ENCODE measurements around the gene SMPD4.
"Not testable (repeated sequence)": the region's sequence is repeated elsewhere in the genome, so short reads cannot be mapped to it uniquely, and the experiment has no call there.

SMPD4 gene

DNA sequence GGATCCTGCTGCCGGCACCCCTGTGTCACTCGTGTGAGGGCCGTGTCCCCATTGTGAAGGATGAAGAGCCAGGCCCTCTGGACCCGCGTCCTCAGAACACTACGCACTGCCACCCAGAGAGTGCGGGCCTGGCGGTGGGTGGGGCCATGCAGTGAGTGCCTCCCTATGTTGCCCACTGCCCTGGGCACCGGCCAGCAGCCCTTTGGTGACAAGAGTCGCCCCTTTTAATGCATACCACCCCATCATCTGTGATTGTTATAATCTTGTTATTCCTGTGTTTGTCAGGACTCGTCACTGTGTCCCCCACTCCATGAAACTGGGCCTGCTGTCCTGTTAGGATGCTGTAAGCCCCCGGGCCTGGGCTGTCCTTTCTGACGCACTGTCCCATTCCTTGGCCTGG lies 43.1 kb downstream of the SMPD4 start:
- H3K36me3 ChIP-seq; H3K4me1 ChIP-seq (ENCODE audit: control insufficient read depth in 1 of 2, insufficient read depth in 1 of 2, low read depth in 1 of 2, low read length in 1 of 2); H3K9me3 ChIP-seq; H3K27ac ChIP-seq; H3K4me3 ChIP-seq (ENCODE audit: low read depth in 1 of 2, low read length in 1 of 2): not testable (repeated sequence)
- H3K27me3 ChIP-seq = peaks cover 20% of the 10 kb centered on the region

DNA sequence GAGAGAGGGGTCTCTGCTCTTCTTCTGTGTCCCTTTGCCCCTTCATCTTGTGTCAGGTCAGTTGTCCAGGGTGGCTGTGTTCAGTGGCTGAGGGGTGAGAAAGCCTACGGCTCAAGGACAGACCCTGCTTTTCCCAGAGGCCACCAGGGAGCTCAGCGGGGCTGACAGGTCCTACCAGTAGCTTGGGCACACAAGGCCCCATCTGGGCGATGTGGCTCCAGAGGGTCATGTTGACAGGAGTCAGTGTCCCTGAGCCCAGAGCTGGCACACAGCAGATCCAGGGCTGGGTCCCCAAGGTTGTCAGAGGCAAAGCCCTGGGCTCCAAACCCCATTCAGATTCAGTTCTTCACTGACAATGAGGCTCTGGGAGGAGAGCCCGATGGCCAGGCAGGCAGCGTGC lies 44.3 kb downstream of the SMPD4 start:
- not testable (repeated sequence) for H3K27me3 ChIP-seq; H3K4me3 ChIP-seq (ENCODE audit: low read depth in 1 of 2, low read length in 1 of 2); H3K36me3 ChIP-seq; H3K27ac ChIP-seq; H3K4me1 ChIP-seq (ENCODE audit: control insufficient read depth in 1 of 2, insufficient read depth in 1 of 2, low read depth in 1 of 2, low read length in 1 of 2); H3K9me3 ChIP-seq

DNA sequence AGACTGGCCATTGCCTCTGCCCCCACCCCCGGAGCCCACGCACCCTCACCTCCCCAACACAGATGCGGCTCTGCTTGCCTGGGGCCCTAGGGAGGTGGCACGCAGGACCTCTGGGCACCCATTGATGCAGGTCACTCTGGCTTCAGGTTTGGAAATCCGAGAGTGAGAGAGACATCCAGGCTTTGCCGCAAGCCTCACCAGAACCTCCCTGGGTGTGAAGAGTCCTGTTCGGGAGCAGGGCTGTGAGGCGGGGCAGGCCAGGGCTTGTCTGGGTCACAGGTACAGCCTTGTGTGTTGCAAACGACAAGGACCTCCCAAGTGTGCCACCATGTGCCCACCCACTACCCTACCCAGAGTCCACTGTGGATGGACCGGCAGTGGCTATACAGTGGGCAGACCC lies 44.9 kb downstream of the SMPD4 start:
- not testable (repeated sequence) for H3K4me3 ChIP-seq (ENCODE audit: low read depth in 1 of 2, low read length in 1 of 2); H3K9me3 ChIP-seq; H3K27me3 ChIP-seq; H3K4me1 ChIP-seq (ENCODE audit: control insufficient read depth in 1 of 2, insufficient read depth in 1 of 2, low read depth in 1 of 2, low read length in 1 of 2); H3K36me3 ChIP-seq; H3K27ac ChIP-seq

DNA sequence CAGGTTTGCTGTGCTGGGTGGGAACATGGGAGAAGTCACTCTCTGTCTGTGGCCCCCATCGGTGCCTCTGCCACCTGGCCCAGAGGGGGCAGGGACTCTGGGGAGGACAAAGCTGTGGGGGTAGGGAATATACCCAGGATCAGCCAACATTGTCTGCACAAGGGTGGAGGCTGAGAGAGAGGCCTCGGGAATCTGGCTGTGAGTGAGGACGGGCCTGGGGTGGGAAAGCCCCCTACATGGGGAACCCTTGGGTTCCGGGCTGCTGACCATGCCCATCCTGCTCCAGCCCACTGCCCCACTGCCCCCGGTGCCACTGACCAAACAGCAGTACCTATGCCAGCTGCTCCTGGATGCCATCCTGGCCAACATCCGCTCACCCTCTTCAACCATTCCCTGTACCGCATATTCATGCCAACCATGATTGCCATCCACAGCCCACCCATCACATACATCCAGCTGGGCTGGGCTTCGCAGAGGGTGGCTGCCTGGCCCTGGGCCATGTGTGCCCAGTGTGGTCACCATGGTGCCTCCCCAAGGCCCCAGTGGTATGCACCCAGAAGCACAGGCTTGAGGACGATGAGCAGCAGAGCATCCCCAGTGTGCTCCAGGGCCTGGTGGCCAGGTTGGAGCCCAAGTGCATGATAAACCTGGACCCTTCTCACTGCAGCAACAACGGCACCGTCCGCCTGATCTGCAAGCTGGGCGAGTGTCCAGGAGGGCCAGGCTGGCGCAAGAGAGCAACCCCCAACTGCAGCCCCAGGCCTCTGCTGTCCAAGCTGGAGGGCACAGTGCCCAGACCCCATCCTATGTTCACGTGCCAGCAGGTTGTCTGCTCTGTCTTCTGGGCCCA lies 45.5 kb downstream of the SMPD4 start:
- Histone ChIP-seq H3K27me3 (peaks cover 5% of the 10 kb centered on the region), H3K4me1 (ENCODE audit: control insufficient read depth in 1 of 2, insufficient read depth in 1 of 2, low read depth in 1 of 2, low read length in 1 of 2) (no peaks in the 10 kb centered on the region), H3K4me3 (ENCODE audit: low read depth in 1 of 2, low read length in 1 of 2) (no peak overlapping the region), H3K9me3 (no peaks in the 10 kb centered on the region), H3K36me3 (no peaks in the 10 kb centered on the region), H3K27ac (no peak overlapping the region)
- TF ChIP-seq, protein P1, sequence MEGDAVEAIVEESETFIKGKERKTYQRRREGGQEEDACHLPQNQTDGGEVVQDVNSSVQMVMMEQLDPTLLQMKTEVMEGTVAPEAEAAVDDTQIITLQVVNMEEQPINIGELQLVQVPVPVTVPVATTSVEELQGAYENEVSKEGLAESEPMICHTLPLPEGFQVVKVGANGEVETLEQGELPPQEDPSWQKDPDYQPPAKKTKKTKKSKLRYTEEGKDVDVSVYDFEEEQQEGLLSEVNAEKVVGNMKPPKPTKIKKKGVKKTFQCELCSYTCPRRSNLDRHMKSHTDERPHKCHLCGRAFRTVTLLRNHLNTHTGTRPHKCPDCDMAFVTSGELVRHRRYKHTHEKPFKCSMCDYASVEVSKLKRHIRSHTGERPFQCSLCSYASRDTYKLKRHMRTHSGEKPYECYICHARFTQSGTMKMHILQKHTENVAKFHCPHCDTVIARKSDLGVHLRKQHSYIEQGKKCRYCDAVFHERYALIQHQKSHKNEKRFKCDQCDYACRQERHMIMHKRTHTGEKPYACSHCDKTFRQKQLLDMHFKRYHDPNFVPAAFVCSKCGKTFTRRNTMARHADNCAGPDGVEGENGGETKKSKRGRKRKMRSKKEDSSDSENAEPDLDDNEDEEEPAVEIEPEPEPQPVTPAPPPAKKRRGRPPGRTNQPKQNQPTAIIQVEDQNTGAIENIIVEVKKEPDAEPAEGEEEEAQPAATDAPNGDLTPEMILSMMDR (IDR thresholded peaks at IDR 0.05) = no peak

DNA sequence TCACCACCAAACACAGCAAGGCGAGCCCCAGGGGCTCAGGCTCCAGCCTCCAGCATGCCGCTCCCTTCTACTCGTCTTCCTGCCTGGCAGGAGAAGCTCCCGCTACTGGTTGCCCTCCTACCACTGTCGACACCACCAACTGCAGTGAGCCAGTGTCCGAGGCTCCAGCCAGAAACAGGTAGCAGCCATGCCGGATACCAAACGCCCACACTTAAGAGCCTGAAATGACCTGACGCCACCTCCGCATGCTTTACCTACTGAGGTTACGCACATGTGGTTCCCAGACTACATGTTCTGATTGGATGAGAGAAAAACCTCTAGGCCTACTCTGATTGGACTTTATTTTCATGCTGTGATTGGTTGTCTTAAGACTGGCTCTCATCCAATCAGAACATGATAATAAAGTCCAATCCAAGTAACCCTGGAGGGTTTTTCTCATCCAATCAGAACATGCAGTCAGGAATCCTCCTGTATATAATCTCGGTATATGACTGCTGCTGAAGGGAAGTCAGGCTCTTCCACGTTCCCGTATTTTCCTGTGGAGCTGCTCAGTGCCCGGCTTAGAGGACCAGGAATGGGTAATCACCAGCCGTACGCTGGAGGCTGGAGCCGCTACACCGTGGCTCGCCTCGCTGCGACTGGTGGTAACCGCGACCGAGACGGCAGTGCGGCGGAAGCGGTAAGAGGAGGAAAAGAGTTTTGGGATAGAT lies 52.1 kb downstream of the SMPD4 start, which contains the start of gene POTEF:
Gene POTEF, minus strand, starts transcription at position 103 of the 710 bp plus-strand sequence. CDS start 8,707 bp downstream, outside the sequence.
- not testable (repeated sequence) for H3K27me3 ChIP-seq; H3K4me1 ChIP-seq (ENCODE audit: control insufficient read depth in 1 of 2, insufficient read depth in 1 of 2, low read depth in 1 of 2, low read length in 1 of 2); H3K27ac ChIP-seq; H3K36me3 ChIP-seq; H3K4me3 ChIP-seq (ENCODE audit: low read depth in 1 of 2, low read length in 1 of 2); H3K9me3 ChIP-seq

DNA sequence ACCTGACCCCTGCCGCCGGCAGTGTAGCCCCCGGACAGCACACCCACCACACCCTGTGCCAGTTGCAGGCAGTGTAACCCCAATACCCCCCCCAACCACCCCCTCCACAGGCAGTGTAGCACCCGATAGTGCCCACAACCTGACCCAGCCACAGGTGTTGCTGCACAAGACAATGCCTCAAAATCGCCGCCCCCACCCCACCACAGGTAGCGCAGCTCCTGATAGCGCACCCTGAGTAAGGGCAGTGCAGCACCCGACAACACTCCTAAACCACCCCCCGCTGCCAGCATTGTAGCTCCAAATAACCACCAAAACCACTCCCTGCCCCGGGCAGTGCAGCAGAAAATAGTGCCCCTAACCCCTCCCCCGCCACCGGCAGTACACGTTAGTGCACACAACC lies 52.9 kb downstream of the SMPD4 start:
- not testable (repeated sequence) for H3K4me3 ChIP-seq (ENCODE audit: low read depth in 1 of 2, low read length in 1 of 2); H3K27me3 ChIP-seq; H3K27ac ChIP-seq; H3K4me1 ChIP-seq (ENCODE audit: control insufficient read depth in 1 of 2, insufficient read depth in 1 of 2, low read depth in 1 of 2, low read length in 1 of 2); H3K9me3 ChIP-seq; H3K36me3 ChIP-seq

DNA sequence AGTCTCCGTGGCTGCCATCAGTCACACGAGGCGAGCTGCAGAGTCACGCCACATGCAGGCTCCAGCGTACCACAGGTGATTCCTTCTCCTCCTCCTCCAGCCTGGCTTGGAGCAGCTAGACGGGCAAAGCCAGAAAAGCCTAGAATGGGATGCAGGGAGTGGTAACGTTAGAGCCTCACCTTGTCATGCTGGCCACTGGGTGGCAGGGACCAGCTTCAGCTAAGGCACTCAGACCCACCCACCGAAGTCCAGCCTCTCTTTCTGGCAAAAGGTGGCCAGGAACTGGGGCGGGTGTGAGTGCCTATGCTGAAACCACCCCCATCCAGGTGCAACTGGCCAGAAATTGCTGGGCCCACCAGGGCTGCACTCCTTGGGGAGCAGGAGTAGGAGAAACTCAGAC lies 53.7 kb downstream of the SMPD4 start:
- not testable (repeated sequence) for H3K36me3 ChIP-seq; H3K4me1 ChIP-seq (ENCODE audit: control insufficient read depth in 1 of 2, insufficient read depth in 1 of 2, low read depth in 1 of 2, low read length in 1 of 2); H3K27me3 ChIP-seq; H3K9me3 ChIP-seq; H3K27ac ChIP-seq; H3K4me3 ChIP-seq (ENCODE audit: low read depth in 1 of 2, low read length in 1 of 2)

DNA sequence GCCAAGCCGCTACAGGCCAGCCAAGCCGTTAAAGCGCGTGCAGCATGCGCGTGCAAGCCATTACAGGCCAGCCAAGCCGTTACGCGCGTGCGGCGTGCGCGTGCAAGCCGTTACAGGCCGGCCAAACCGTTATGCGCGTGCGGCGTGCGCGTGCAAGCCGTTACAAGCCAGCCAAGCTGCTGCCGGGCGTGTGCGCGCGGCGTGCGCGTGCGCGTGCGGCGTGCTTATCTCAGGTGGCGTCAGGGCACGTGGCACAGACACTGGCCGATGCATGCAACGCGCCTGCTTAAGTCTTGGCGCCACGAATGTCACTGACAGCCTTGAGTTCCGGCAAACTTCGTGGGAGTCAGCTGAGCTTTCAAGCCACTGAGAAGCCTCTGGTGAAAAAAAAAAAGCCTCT lies 60.5 kb downstream of the SMPD4 start:
- H3K27me3 ChIP-seq; H3K9me3 ChIP-seq; H3K4me3 ChIP-seq (ENCODE audit: low read depth in 1 of 2, low read length in 1 of 2); H3K36me3 ChIP-seq; H3K4me1 ChIP-seq (ENCODE audit: control insufficient read depth in 1 of 2, insufficient read depth in 1 of 2, low read depth in 1 of 2, low read length in 1 of 2); H3K27ac ChIP-seq: not testable (repeated sequence)

DNA sequence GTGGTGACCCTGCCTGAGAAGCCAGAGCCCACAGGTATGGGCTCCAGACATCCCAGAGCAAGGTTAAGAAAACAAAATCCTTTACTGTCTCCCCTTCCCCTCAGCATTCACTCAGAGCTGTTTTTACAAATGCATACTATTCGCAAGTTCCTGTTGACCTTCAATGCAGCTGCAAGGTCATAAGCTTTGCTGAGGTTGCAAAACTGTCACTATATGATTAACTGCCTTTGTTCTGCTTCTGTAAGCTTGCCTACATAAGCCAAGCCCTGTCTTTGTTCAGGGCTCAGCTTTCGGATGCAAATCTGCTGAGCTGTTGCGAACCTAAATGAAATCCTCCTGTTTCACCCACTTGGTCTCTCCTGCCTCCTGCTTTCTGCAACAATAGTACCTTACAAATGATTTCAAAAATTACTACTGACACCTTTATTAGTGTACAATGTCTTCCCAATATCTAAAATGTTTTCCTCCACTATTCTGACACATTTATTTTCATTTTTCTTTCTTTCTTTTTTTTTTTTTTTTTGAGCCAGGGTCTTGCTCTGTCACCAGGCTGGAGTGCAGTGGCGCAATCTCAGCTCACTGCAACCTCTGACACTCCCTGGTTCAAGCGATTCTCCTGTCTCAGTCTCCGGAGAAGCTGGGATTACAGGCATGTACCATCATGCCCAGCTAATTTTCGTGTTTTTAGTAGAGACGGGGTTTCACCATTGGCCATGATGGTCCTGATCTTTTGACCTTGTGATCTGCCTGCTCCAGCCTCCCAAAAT lies 78.6 kb downstream of the SMPD4 start:
- H3K36me3 ChIP-seq = not testable (repeated sequence)

More for the DNA sequence above, 78.6 kb downstream of the SMPD4 start:
- H3K4me3 ChIP-seq (ENCODE audit: low read depth in 1 of 2, low read length in 1 of 2); H3K4me1 ChIP-seq (ENCODE audit: control insufficient read depth in 1 of 2, insufficient read depth in 1 of 2, low read depth in 1 of 2, low read length in 1 of 2); H3K27ac ChIP-seq; H3K9me3 ChIP-seq; H3K27me3 ChIP-seq: not testable (repeated sequence)
